NCI-H524 (cell line): ENCODE measurements around the gene NCBP2L.
A peak's percentile ranks its signal among the peaks of the same experiment; 100 is the strongest.
"Not testable (repeated sequence)": the region's sequence is repeated elsewhere in the genome, so short reads cannot be mapped to it uniquely, and the experiment has no call there.

ENCODE experiments used
- DNase-seq, 2 experiments: peaks; one replicate each; lab custom pipeline; 2025; lab: John Stamatoyannopoulos, UW

The NCBP2L gene

DNA sequence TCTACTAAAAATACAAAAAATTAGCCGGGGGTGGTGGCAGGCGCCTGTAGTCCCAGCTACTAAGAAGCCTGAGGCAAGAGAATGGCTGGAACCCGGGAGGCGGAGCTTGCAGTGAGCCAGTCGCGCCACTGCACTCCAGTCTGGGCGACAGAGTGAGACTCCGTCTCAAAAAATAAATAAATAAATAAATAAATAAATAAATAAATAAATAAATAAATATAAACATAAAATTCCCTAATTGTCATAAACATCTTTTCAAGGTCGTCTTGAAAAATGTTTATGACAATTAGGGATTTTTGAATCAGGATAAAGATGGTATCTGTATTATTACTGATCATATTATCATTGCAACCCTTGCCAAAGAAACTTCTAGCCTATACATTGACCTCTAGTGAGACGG lies 32.5 kb downstream of the NCBP2L start:
- DNase-seq: not testable (repeated sequence)

DNA sequence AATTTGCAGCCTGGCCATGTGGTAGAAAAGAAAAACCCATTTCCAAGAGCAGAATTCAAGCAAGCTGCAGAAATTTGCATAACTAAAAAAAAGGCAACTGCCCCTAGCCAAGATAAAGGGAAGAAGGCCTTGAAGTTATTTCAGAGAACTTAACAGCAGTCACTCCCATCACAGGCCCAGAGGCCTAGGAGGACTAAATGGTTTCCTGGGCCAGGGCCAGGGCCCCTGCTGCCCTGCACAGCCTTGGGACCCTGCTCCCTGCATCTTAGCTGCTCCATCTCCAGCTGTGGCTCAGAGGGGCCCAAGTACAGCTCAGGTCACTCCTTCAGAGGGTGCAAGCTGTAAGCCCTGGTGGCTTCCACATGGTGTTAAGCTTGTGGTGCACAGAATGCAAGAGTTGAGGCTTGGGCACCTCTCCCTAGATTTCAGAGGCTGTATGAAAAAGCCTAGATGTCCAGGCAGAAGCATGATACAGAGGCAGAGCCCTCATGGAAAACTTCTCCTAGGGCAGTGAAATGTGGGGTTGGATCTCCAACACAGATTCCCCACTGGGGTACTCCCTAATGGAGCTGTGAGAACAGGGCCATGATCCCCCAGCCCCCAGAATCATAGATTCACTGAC lies 41.5 kb downstream of the NCBP2L start:
- no peak for DNase-seq

- no peak for DNase-seq
These were observed 45.5 kb downstream of the NCBP2L start for GRCh38 chrX:107823042-107823441.

DNA sequence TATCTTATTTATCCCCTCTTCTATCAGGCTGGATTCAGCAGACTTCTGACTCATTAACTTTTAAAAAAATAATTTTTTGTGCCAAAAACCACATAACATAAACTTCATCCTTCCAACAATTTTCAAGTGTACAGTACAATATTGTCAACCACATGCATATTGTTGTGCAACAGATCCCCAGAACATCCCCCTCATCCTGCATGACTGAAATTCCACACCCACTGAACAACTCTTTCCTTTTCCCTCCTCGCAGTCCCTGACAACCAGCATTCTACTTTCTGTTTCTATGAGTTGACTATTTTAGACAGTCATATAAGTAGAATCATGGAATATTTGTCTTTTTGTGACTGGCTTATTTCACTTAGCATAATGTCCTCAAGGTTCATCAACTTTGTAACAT lies 45.9 kb downstream of the NCBP2L start:
- DNase-seq: no peak

DNA sequence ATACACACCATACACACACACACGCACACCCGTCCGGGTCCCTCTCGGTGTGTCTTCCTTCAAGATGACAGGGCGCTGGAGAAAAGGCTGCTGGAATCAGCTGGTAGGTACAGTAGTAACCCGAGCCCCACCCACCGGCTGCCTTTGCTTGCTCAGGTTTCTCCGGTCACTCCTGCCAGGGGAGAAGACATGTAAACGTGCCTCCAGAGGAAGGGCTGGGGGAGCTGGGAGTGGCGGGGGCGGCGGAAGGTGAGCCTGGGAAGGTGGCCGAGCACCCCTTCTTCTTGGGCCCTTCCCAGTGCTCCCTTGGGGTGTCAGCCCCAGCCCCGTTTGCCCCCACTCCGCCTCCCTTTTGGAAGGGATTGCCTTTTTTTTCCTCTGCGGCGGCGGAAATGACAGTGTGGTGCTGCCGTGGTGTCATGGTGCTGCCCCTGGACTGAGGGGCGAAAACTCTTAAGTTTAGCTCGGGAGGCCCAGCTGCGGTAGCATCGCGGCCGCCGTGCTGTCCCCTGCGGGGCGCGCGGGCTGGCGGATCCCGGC lies 48.2 kb downstream of the NCBP2L start, which contains the start of gene MID2:
Gene MID2, plus strand, starts transcription at position 169 of the 540 bp plus-strand sequence. CDS start 561 bp downstream, outside the sequence.
- peak; percentile 33 to 66 for DNase-seq

GRCh38 chrX:107826238-107827029 lies 48.9 kb downstream of the NCBP2L start:
- DNase-seq: peak; percentile 50 to 85

GRCh38 chrX:107827030-107827831 lies 49.7 kb downstream of the NCBP2L start:
- peak; percentile 46 to 53 for DNase-seq

DNA sequence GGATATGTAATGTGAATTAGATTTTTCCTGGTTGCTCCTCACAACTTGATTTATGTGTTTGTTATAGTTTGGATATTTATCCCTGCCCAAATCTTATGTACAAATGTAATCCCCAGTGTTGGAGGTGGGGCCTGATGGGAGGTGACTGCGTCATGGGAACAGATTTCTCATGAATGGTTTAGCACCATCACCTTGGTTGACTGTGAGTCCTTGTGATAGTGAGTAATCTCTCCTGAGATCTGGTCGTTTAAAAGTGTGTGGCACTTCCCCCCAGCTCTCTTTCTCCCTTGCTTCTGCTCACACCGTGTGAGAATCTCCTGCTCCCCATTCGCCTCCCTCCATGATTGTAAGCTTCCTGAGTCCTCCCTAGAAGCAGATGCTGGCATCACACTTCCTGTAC lies 50.3 kb downstream of the NCBP2L start:
- no peak for DNase-seq

GRCh38 chrX:107829878-107830277 lies 52.3 kb downstream of the NCBP2L start:
- DNase-seq: no peak

DNA sequence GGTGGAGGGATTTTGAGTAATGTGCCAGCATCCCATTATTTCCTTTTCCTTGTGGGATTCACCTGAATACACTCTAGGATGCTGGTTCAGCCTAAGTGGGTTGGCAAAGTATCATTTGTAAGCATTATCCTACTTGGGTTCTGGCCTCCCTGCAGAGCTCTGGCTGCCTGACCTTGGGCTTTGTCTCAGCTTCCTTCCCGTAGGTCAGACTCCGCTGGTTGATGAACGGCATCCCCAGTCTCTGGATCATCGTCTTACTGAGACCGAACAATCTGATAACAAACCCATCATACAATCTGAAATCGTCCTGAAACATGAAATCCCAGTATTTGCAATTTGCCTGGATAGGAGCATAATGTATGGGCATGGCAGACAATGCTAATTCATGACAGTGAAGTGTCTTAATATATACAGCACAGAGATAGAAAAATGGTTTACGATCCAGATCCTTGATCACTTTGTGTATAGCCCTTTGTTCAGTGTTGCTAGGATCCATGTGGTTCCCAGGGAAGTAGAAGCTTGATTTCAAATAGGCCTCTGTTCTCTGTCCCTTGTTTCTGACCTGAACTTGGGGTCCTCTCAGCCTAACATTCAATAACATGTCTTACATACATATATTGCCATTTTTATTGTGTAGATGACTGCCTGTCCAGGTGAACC lies 53.7 kb downstream of the NCBP2L start:
- DNase-seq: no peak

DNA sequence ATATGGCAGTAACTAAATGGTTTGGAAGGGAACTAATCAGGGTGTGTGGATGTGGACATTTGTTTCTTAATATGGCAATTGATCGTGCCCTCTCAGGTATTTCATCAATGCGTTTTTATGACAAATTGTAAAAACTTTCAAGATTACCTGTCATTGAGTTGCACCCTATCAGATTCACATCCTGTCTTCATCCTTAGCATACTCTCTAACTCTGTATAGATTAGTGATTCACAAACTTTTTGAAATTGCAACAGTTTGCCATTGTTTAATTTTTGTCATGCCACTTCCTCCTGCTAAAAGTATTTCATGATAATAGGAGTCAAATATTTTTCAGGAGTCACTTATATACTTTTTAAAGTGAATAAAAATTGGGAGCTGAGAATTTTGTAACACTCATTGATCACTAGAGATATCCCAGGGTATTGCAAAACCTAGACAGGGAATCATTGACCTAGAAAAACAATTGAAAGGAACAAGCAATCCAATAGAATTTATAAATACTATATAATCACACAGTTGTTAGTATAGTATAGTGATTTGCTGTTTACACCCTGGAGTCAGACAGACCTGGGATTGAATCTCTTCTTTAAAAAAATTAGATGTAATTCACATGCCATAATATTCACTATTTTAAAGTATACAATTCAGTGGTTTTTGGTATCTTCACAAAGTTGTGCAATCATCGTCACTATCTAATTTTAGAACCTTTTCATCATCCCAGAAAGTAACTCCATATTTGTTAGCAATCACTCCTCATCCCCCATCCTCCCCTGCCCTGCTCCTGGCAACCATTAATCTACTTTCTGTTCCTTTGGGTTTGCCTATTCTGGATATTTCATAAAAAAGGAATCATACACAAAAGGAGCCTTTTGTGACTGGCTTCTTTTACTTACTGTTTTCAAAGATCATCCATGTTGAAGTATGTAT lies 57.0 kb downstream of the NCBP2L start:
- DNase-seq: no peak

- DNase-seq: no peak
These were observed 59.4 kb downstream of the NCBP2L start for GRCh38 chrX:107836958-107837357.

DNA sequence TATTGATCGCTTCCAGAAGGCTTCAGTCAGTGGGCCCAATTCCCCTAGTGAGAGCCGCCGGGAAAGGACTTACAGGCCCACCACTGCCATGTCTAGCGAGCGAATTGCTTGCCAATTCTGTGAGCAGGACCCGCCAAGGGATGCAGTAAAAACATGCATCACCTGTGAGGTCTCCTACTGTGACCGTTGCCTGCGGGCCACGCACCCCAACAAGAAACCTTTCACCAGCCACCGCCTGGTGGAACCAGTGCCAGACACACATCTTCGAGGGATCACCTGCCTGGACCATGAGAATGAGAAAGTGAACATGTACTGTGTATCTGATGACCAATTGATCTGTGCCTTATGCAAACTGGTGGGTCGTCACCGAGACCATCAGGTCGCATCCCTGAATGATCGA lies 63.4 kb downstream of the NCBP2L start:
- no peak for DNase-seq

GRCh38 chrX:107842715-107843400 lies 65.3 kb downstream of the NCBP2L start:
- no peak for DNase-seq
